Colonic mucosa (tissue), 4 donors: ENCODE data around the gene CERT1. TPM values are rescaled to one million over a fixed set of nuclear protein-coding genes. Genes with fewer than 3 reads are reported as not detected.

Experiments
- DNase-seq: peaks from one replicate; pipeline ENCODE4 v3.0.0-alpha.2; 2020
- H3K27ac ChIP-seq: fragments of 200-600 bp; one replicate; pipeline ENCODE4 v1.8.0; 2021
- H3K27me3 ChIP-seq: fragments of 200-600 bp; one replicate; pipeline ENCODE4 v1.8.0; 2021
- H3K36me3 ChIP-seq: fragments of 200-600 bp; one replicate; pipeline ENCODE4 v1.8.0; 2021
- H3K4me1 ChIP-seq: fragments of 200-600 bp; one replicate; pipeline ENCODE4 v1.8.0; 2021; ENCODE audit warnings: mild to moderate bottlenecking
- H3K4me3 ChIP-seq: fragments of 200-600 bp; one replicate; pipeline ENCODE4 v1.8.0; 2021
- H3K9ac ChIP-seq, 2 donors: one replicate each; pipeline ENCODE4 v1.7.0; 2013; ENCODE audit warnings: control low read depth in 2 of 2, low read depth in 2 of 2, low read length in 2 of 2
- H3K9me3 ChIP-seq: fragments of 200-600 bp; one replicate; pipeline ENCODE4 v1.8.0; 2021
- intact Hi-C: fragments of 100-400 bp; cut with DNase I; formaldehyde crosslinking; loops from one replicate; pipeline ENCODE4 v1.14.1; 2022
- total RNA-seq, 2 donors: library from RNA; stranded (reverse); fragmentation: NEBNext Ultra II Directional in 1 of 2; extraction: Animal tissue kit (Norgen Biotek cat#: 25700) in 1 of 2; gene quantifications; one replicate each; pipeline ENCODE4 v1.2.1, GENCODE V29; 2021
- TF ChIP-seq, protein P1 (sequence below): fragments of 200-600 bp; IDR thresholded peaks from one replicate; pipeline ENCODE4 v1.8.0; 2022; ENCODE audit warnings: antibody characterized with exemption, mild to moderate bottlenecking
- donor health status: healthy.
- donor health status: DM: no; HTN: no; CAD: no.
- donor health status: DM: no; HTN: no; CAD: no.

The CERT1 gene
- total RNA-seq, 2 donors from 2014 or later: 34.0 to 44.5 TPM

GRCh38 chr5:75552764-75553163 is 41.3 kb upstream of the CERT1 start:
- intact Hi-C loops: no loop called here
- H3K4me3 ChIP-seq: no peak overlapping the region
- TF ChIP-seq, protein P1, sequence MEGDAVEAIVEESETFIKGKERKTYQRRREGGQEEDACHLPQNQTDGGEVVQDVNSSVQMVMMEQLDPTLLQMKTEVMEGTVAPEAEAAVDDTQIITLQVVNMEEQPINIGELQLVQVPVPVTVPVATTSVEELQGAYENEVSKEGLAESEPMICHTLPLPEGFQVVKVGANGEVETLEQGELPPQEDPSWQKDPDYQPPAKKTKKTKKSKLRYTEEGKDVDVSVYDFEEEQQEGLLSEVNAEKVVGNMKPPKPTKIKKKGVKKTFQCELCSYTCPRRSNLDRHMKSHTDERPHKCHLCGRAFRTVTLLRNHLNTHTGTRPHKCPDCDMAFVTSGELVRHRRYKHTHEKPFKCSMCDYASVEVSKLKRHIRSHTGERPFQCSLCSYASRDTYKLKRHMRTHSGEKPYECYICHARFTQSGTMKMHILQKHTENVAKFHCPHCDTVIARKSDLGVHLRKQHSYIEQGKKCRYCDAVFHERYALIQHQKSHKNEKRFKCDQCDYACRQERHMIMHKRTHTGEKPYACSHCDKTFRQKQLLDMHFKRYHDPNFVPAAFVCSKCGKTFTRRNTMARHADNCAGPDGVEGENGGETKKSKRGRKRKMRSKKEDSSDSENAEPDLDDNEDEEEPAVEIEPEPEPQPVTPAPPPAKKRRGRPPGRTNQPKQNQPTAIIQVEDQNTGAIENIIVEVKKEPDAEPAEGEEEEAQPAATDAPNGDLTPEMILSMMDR: no peak
- no peaks in the 10 kb centered on the region for H3K9me3 ChIP-seq
- H3K9ac ChIP-seq: no peak overlapping the region
- H3K36me3 ChIP-seq: no peaks in the 10 kb centered on the region
- no peaks in the 10 kb centered on the region for H3K4me1 ChIP-seq
- no peak overlapping the region for H3K27ac ChIP-seq
- DNase-seq: no peak
- H3K27me3 ChIP-seq: no peaks in the 10 kb centered on the region

DNA sequence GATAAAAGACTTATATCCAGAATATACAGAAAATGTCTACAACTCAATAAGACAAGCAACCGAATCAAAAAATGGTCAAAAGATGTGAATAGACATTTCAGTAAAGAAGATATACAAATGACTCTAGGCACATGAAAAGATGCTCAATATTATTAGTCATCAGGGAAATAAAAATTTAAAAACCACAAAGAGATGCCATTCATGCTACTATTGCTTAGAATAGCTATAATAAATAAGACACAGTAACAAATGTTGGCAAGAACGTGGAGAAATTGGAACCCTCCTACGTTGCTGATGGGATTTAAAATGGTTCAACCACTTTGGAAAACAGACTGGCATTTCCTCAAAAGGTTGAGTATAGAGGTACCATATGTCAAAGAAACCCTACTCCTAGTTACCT is 40.0 kb upstream of the CERT1 start:
- no peak overlapping the region for H3K9ac ChIP-seq
- no peak for DNase-seq
- no peaks in the 10 kb centered on the region for H3K27me3 ChIP-seq
- no peaks in the 10 kb centered on the region for H3K4me1 ChIP-seq
- H3K27ac ChIP-seq: no peak overlapping the region
- TF ChIP-seq, protein P1: no peak
- no peak overlapping the region for H3K4me3 ChIP-seq
- no peaks in the 10 kb centered on the region for H3K9me3 ChIP-seq
- intact Hi-C loops: no loop called here
- H3K36me3 ChIP-seq: no peaks in the 10 kb centered on the region

DNA sequence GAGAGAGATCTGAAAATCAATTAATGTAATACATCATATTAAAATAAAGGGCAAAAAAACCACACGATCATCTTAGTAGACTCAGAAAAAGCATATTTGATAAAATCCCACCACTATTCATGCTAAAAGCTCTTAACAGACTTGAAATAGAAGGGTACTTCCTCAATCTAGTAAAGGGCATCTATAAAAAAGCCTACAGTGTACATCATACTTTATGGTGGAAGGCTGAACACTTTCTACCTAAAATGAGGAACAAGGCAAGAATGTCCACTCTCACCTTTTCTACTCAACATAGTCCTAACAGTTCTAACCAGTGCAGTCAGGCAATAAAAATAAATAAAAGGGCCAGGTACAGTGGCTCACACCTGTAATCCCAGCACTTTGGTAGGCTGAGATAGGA is 39.2 kb upstream of the CERT1 start:
- intact Hi-C loops: no loop called here
- TF ChIP-seq, protein P1: no peak
- no peak overlapping the region for H3K9ac ChIP-seq
- no peak for DNase-seq
- no peaks in the 10 kb centered on the region for H3K36me3 ChIP-seq
- H3K27me3 ChIP-seq: no peaks in the 10 kb centered on the region
- H3K9me3 ChIP-seq: no peaks in the 10 kb centered on the region
- no peak overlapping the region for H3K4me3 ChIP-seq
- no peaks in the 10 kb centered on the region for H3K4me1 ChIP-seq
- H3K27ac ChIP-seq: no peak overlapping the region

DNA sequence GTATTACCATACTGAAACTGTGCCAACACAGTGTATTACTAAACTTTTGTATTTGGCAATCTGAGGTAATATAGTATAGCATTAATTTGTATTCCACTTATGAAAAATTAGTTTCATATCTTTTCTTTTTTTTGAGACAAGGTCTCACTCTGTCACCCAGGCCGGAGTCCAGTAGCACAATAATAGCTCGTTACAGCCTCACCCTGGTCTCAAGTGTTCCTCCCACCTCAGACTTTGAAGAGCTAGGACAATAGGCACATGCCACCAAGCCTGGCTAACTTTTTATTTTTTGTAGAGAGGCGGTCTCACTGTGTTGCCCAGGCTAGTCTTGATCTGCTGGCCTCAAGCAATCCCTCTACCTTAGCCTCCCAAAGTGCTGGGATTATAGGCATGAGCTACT is 36.4 kb upstream of the CERT1 start:
- H3K9me3 ChIP-seq: no peaks in the 10 kb centered on the region
- H3K4me3 ChIP-seq: no peak overlapping the region
- DNase-seq: no peak
- no peaks in the 10 kb centered on the region for H3K36me3 ChIP-seq
- TF ChIP-seq, protein P1: no peak
- no peaks in the 10 kb centered on the region for H3K4me1 ChIP-seq
- intact Hi-C loops: no loop called here
- no peaks in the 10 kb centered on the region for H3K27me3 ChIP-seq
- no peak overlapping the region for H3K27ac ChIP-seq
- H3K9ac ChIP-seq: no peak overlapping the region

GRCh38 chr5:75546830-75547229 is 35.4 kb upstream of the CERT1 start:
- H3K27ac ChIP-seq: no peak overlapping the region
- no peaks in the 10 kb centered on the region for H3K27me3 ChIP-seq
- no peak overlapping the region for H3K9ac ChIP-seq
- H3K4me3 ChIP-seq: no peak overlapping the region
- no peaks in the 10 kb centered on the region for H3K9me3 ChIP-seq
- no peaks in the 10 kb centered on the region for H3K4me1 ChIP-seq
- TF ChIP-seq, protein P1: no peak
- no peaks in the 10 kb centered on the region for H3K36me3 ChIP-seq
- DNase-seq: no peak
- intact Hi-C loops: no loop called here

- Histone ChIP-seq H3K4me1 (no peaks in the 10 kb centered on the region), H3K27me3 (no peaks in the 10 kb centered on the region), H3K36me3 (no peaks in the 10 kb centered on the region), H3K9ac (no peak overlapping the region), H3K4me3 (no peak overlapping the region), H3K9me3 (no peaks in the 10 kb centered on the region), H3K27ac (no peak overlapping the region)
- DNase-seq: no peak
- TF ChIP-seq, protein P1: no peak
- intact Hi-C loops: no loop called here
These were observed 33.7 kb upstream of the CERT1 start for GRCh38 chr5:75545131-75545530.
